Astrocyte of the spinal cord (primary cell): ENCODE measurements around the gene CDKN1B.
A peak's percentile ranks its signal among the peaks of the same experiment; 100 is the strongest.

Experiments used
- DNase-seq: peaks from one replicate; pipeline ENCODE4 v3.0.0; 2011; ENCODE audit warnings: low read depth, low spot score
- H3K4me3 ChIP-seq: 2 replicates; pipeline ENCODE4 v1.5.1; 2011; ENCODE audit warnings: low read depth, mild to moderate bottlenecking, low read length, moderate library complexity
- CTCF ChIP-seq: IDR thresholded peaks from 2 replicates; pipeline ENCODE4 v1.5.1; 2012; ENCODE audit warnings: low read depth, mild to moderate bottlenecking, low read length, inconsistent platforms
- in situ Hi-C: cut with HindIII; loops from 2 replicates; pipeline ENCODE4 v1.10.0; 2017; ENCODE audit warnings: low sequenced_read_pairs

The CDKN1B gene

GRCh38 chr12:12686472-12686871 lies 30.7 kb upstream of the CDKN1B start:
- no peak for DNase-seq
- no peak for TF ChIP-seq CTCF
- H3K4me3 ChIP-seq, result no peak overlapping the region
- in situ Hi-C loops, result no loop called here

GRCh38 chr12:12686925-12687324 lies 30.2 kb upstream of the CDKN1B start:
- in situ Hi-C loops, result no loop called here
- no peak overlapping the region for H3K4me3 ChIP-seq
- no peak for DNase-seq
- no peak for TF ChIP-seq CTCF

DNA sequence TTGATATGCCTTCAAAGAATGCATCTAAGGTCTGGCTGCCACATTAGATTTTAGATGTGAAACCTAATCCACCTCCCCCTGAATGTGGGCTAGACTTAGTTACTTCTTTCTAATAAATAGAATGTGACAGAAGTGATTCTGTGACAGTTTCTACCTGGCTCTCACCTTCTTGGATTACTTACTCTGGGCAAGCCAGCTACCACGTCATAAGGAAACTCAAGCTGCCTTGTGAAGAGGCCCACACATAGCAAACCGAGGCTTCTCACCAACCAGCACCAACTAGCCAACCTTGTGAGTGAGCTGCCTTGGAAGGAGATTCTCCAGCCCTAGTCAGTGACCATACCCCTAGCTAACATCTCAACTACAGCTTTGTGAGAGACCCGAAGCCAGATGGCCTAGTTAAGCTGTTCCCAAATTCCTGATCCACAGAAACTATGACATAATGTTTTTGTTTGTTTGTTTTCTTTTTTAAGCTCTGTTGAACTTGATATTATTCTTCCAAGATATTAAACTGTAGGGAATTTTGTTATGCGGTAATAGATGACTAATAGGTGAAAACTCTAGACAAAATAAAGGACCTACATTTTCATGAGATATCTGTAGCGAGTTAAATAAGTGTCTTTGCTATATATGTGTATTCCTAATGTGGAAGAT lies 27.4 kb upstream of the CDKN1B start:
- no peak for TF ChIP-seq CTCF

DNA sequence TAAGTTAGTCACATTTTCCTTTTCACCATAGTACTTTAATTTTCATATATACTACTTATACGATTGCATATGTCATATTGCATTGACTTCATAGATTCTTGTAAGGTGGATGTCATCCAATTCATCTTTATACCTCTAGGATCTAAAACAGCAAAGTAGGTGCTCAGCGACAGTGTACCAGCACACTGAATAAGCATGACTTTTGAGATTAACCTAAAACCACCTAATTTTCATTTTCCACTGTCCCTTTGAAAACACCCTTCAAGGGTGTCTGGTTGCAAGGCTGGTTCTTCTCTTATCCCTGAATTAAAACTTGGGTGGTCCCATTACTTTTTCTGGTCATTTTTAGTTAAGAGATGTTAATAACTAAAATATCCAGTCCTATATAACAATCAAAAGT lies 25.6 kb upstream of the CDKN1B start:
- DNase-seq, result no peak
- no peak for TF ChIP-seq CTCF
- no peak overlapping the region for H3K4me3 ChIP-seq
- in situ Hi-C loops, result no loop called here

More for the DNA sequence above, 27.4 kb upstream of the CDKN1B start:
- DNase-seq, result no peak
- in situ Hi-C loops, result no loop called here
- H3K4me3 ChIP-seq, result no peak overlapping the region

GRCh38 chr12:12693111-12693671 lies 24.0 kb upstream of the CDKN1B start:
- no peak for DNase-seq
- H3K4me3 ChIP-seq, result no peak overlapping the region
- in situ Hi-C loops, result no loop called here
- no peak for TF ChIP-seq CTCF

DNA sequence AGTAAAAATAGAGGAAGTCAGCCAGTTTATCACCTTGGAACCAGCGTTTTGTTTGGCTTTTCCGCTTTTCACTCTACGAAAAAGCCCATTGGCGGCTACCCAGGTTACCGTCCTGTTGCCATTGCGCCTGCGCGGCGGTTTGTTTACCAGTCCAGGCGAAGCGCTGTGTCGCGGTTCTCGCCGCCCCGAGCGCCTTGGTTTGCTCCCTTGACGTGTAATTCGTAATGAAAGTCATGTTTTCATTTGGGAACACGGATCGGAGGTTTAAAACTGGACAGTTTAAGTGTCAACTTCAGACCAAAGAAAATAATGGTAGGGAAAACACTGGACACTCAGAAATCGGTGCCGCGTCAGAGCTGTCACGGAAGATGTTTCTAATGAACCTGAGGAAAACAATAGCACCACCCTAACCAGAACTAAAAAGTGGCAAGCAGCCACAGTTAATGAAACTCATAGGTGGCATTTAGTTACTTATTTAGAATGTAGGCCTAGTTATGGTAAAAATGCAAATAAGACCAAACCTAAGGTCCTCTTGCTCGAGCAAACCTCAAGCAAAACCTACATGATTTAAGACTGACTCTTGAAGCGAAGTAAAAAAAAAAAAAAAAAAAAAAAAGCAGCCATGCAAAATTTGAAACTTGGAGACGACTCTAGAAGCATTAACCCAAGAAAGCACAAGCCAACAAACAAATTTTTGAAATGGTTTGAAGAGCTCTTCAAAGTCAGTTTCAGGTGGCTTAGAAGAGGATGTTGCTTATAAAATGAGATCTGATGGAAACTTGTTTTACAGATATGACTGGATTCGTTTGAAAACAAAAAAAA lies 20.4 kb upstream of the CDKN1B start:
- in situ Hi-C loops, result no loop called here
- DNase-seq, result peak; percentile 86
- TF ChIP-seq CTCF, result no peak
- peak overlapping the region; percentile 76 for H3K4me3 ChIP-seq
